Endothelial cell of umbilical vein (primary cell): ENCODE data around the gene ULK4. TPM values are rescaled to one million over a fixed set of nuclear protein-coding genes. Genes with fewer than 3 reads are reported as not detected.

Experiments
- BruUV-seq: library from RNA; stranded (reverse); fragments of 400-500 nt; replicated peaks from 2 replicates; lab custom pipeline; 2021; lab: Mats Ljungman, UMichigan
- CTCF ChIA-PET: fragments of 300-600, 350-600 bp; sonication (Branson Sonifier 250); formaldehyde crosslinking; loops from one replicate; lab custom pipeline; 2021; ENCODE audit warnings: antibody characterized with exemption, inconsistent platforms; lab: Charles Lee
- POLR2A ChIA-PET: fragments of 300-600, 350-600 bp; sonication (Branson Sonifier 250); formaldehyde crosslinking; loops from one replicate; lab custom pipeline; 2021; ENCODE audit warnings: antibody characterized with exemption, inconsistent platforms; lab: Charles Lee
- DNase-seq: peaks from one replicate; pipeline ENCODE4 v3.0.0-alpha.2; 2011; ENCODE audit warnings: low read depth, low spot score
- FAIRE-seq: peaks from 2 replicates; lab custom pipeline; 2011; peaks lifted over from hg19 to GRCh38; lab: Jason Lieb, UNC
- H2AFZ ChIP-seq: 2 replicates; pipeline ENCODE4 v1.6.0; 2012; ENCODE audit warnings: low read depth, low read length, control low read depth, inconsistent platforms
- H3K27ac ChIP-seq: 2 replicates; pipeline ENCODE4 v1.5.1; 2011; ENCODE audit warnings: low read depth, mild to moderate bottlenecking, control low read depth, low read length, moderate library complexity; ENCODE audit not compliant: insufficient read depth
- H3K27me3 ChIP-seq, 2 experiments: 2 replicates each; pipeline versions ENCODE4 v1.6.0 to v1.6.1; 2011; ENCODE audit warnings: low read length in 2 of 2, mixed read lengths in 1 of 2; ENCODE audit not compliant: control insufficient read depth in 2 of 2, insufficient read depth in 2 of 2
- H3K36me3 ChIP-seq, 2 experiments: 2 replicates in 1 of 2; 3 replicates in 1 of 2; pipeline ENCODE4 v1.5.1; 2011; ENCODE audit warnings: low read length in 2 of 2, mild to moderate bottlenecking in 1 of 2, moderate library complexity in 1 of 2; ENCODE audit not compliant: control insufficient read depth in 2 of 2, insufficient read depth in 2 of 2; ENCODE audit errors: extremely low read depth in 1 of 2
- H3K4me1 ChIP-seq: 3 replicates; pipeline ENCODE4 v1.5.1; 2011; ENCODE audit warnings: mild to moderate bottlenecking, low read length; ENCODE audit not compliant: control insufficient read depth, insufficient read depth; ENCODE audit errors: extremely low read depth
- H3K4me2 ChIP-seq: 2 replicates; pipeline ENCODE4 v1.6.1; 2011; ENCODE audit warnings: low read length, control low read depth, mixed read lengths; ENCODE audit not compliant: insufficient read depth
- H3K4me3 ChIP-seq, 3 experiments: fragments of 200-600 bp in 1 of 3; sonication (generic), shearing (Covaris generic) in 1 of 3; replicated peaks in 1 of 3; 2 replicates each; pipeline ENCODE4 v1.5.1; 2011 to 2016; ENCODE audit warnings: control low read depth in 3 of 3, low read length in 3 of 3, mild to moderate bottlenecking in 2 of 3, inconsistent platforms in 1 of 3, low read depth in 1 of 3, moderate library complexity in 1 of 3; ENCODE audit not compliant: insufficient read depth in 1 of 3
- H3K79me2 ChIP-seq: 2 replicates; pipeline ENCODE4 v1.6.0; 2012; ENCODE audit warnings: low read length, inconsistent platforms; ENCODE audit not compliant: control insufficient read depth, insufficient read depth
- H3K9ac ChIP-seq: replicated peaks from 2 replicates; pipeline ENCODE3; 2011; ENCODE audit warnings: low read length, control low read depth; ENCODE audit not compliant: insufficient read depth; ENCODE audit errors: extremely low read depth
- H3K9me1 ChIP-seq: replicated peaks from 3 replicates; pipeline ENCODE4 v1.6.0; 2011; ENCODE audit warnings: mild to moderate bottlenecking, low read length; ENCODE audit not compliant: control insufficient read depth, insufficient read depth; ENCODE audit errors: extremely low read depth
- H3K9me3 ChIP-seq: replicated peaks from 2 replicates; pipeline ENCODE4 v1.5.1; 2012; ENCODE audit warnings: low read length, inconsistent platforms; ENCODE audit not compliant: control insufficient read depth, insufficient read depth
- H4K20me1 ChIP-seq: replicated peaks from 2 replicates; pipeline ENCODE3; 2011; ENCODE audit warnings: mild to moderate bottlenecking, low read length; ENCODE audit not compliant: control insufficient read depth, insufficient read depth; ENCODE audit errors: extremely low read depth
- EZH2 ChIP-seq: IDR thresholded peaks from 2 replicates; pipeline ENCODE4 v1.6.1; 2012; ENCODE audit warnings: borderline replicate concordance, low read depth, mild to moderate bottlenecking, moderate library complexity, low read length, inconsistent platforms; ENCODE audit not compliant: severe bottlenecking
- FOS ChIP-seq: IDR thresholded peaks from 2 replicates; pipeline ENCODE4 v1.6.1; 2011; ENCODE audit warnings: mild to moderate bottlenecking, low read length, moderate library complexity, borderline replicate concordance; ENCODE audit not compliant: insufficient read depth
- GATA2 ChIP-seq: IDR thresholded peaks from 2 replicates; pipeline ENCODE4 v1.7.0; 2011; ENCODE audit warnings: low read depth, mild to moderate bottlenecking, moderate library complexity, mixed read lengths, low read length; ENCODE audit not compliant: insufficient read length, insufficient read depth
- JUN ChIP-seq: IDR thresholded peaks from 2 replicates; pipeline ENCODE4 v1.6.1; 2011; ENCODE audit warnings: borderline replicate concordance, low read depth; ENCODE audit not compliant: insufficient read length, insufficient read depth
- MYC ChIP-seq: IDR thresholded peaks from one replicate; pipeline ENCODE4 v1.6.1; 2011; ENCODE audit warnings: mild to moderate bottlenecking, low read depth, low read length
- POLR2A ChIP-seq: IDR thresholded peaks from 2 replicates; pipeline ENCODE4 v1.6.1; 2012; ENCODE audit warnings: low read depth, mild to moderate bottlenecking, control low read depth, low read length
- POLR2AphosphoS5 ChIP-seq: IDR thresholded peaks from 2 replicates; pipeline ENCODE4 v1.6.1; 2012; ENCODE audit warnings: low read depth, mild to moderate bottlenecking, control low read depth, low read length, moderate library complexity; ENCODE audit not compliant: insufficient read depth
- dilution Hi-C: fragments of 300-500 bp; cut with MboI; formaldehyde crosslinking; loops from one replicate; pipeline ENCODE4 v1.15.0; 2019; ENCODE audit warnings: low sequenced_read_pairs; ENCODE audit not compliant: extremely low pct_ligation_motif_present
- intact Hi-C: fragments of 100-400 bp; cut with micrococcal nuclease; formaldehyde crosslinking; loops from one replicate; pipeline ENCODE4 v1.10.0; 2022
- polyA plus RNA-seq, 4 experiments: library from polyadenylated mRNA; depleted of rRNA in 3 of 4; stranded (reverse) in 3 of 4; unstranded in 1 of 4; fragments of >200 nt; gene quantifications; 2 replicates each; pipeline versions ENCODE4 v1.2.1 to v1.2.3, GENCODE V29; 2011 to 2012; ENCODE audit warnings: missing spikeins in 1 of 4
- total RNA-seq: library from RNA; stranded (reverse); gene quantifications from 2 replicates; pipeline ENCODE4 v1.2.3, GENCODE V29; 2021
- TF ChIP-seq, protein P1 (sequence below), 2 donors: IDR thresholded peaks; 1 replicate in 1 of 2; 2 replicates in 1 of 2; pipeline ENCODE4 v1.5.1; 2011; ENCODE audit warnings: low read length in 2 of 2, mild to moderate bottlenecking in 2 of 2, moderate library complexity in 2 of 2, control low read depth in 1 of 2, inconsistent platforms in 1 of 2, low read depth in 1 of 2; ENCODE audit not compliant: insufficient read depth in 1 of 2; ENCODE audit errors: extremely low read depth in 1 of 2
- TF ChIP-seq, protein P2 (sequence below): IDR thresholded peaks from 2 replicates; pipeline ENCODE4 v1.6.1; 2011; ENCODE audit not compliant: insufficient read depth, insufficient read length

ULK4 gene
- total and polyA plus RNA-seq, 2 donors (not counting 3 experiments of a cell fraction or from before 2014, with no cell fraction given): 3.3 to 16.0 TPM

GRCh38 chr3:41936384-41936783 is 25.5 kb downstream of the ULK4 start:
- POLR2A ChIA-PET: no interaction called here
- CTCF ChIA-PET: no interaction called here

DNA sequence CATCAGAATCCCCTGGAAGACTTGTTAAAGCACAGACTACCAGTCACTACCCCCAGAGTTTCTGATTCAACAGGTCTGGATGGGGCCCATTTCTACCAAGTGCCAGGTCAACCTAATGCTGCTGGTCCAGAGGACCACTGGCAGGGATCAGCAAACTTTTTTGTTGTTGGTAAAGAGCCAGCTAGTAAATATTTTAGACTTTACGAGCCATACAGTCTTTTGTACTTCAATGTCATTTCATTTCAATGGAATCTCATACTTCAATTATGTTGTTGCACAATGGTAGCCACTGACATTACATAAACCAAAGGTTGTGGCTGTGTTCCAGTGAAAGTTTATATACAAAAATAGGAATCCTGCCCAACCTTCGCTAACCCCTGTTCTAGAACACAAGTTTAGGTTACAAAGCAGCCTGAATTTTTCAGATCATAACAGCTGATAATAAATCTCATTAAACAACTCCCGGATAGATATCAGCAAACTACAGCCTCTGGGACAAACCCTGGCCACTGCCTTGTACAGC is 28.7 kb downstream of the ULK4 start:
- no peaks in the 10 kb centered on the region for H3K79me2 ChIP-seq
- intact Hi-C loops (no loop called here), dilution Hi-C loops (no loop called here)
- ChIA-PET POLR2A (no interaction called here), CTCF (interaction anchor here (0.7 kb wide), 1 partner anchor 258 kb away, joined by 3 read pairs; no protein-coding TSS in a partner anchor)
- H3K9ac ChIP-seq: no peak overlapping the region
- BruUV-seq: no TSS peak
- no peak overlapping the region for H3K4me3 ChIP-seq
- no peaks in the 10 kb centered on the region for H3K9me1 ChIP-seq
- H3K36me3 ChIP-seq: no peaks in the 10 kb centered on the region
- H3K9me3 ChIP-seq: no peaks in the 10 kb centered on the region
- DNase-seq (peak; percentile 21), FAIRE-seq (no peak)
- TF ChIP-seq POLR2A (no peak), FOS (no peak), GATA2 (no peak), POLR2AphosphoS5 (no peak), JUN (no peak), MYC (no peak), EZH2 (no peak)
- TF ChIP-seq, protein P1, sequence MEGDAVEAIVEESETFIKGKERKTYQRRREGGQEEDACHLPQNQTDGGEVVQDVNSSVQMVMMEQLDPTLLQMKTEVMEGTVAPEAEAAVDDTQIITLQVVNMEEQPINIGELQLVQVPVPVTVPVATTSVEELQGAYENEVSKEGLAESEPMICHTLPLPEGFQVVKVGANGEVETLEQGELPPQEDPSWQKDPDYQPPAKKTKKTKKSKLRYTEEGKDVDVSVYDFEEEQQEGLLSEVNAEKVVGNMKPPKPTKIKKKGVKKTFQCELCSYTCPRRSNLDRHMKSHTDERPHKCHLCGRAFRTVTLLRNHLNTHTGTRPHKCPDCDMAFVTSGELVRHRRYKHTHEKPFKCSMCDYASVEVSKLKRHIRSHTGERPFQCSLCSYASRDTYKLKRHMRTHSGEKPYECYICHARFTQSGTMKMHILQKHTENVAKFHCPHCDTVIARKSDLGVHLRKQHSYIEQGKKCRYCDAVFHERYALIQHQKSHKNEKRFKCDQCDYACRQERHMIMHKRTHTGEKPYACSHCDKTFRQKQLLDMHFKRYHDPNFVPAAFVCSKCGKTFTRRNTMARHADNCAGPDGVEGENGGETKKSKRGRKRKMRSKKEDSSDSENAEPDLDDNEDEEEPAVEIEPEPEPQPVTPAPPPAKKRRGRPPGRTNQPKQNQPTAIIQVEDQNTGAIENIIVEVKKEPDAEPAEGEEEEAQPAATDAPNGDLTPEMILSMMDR (IDR thresholded peaks at IDR 0.05; ENCODE audit: extremely low read depth in 1 of 2, insufficient read depth in 1 of 2, low read depth in 1 of 2, low read length in 2 of 2): no peak
- TF ChIP-seq, protein P2, sequence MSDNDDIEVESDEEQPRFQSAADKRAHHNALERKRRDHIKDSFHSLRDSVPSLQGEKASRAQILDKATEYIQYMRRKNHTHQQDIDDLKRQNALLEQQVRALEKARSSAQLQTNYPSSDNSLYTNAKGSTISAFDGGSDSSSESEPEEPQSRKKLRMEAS: no peak
- no peak overlapping the region for H3K4me2 ChIP-seq
- no peaks in the 10 kb centered on the region for H3K27me3 ChIP-seq
- no peak overlapping the region for H2AFZ ChIP-seq
- no peaks in the 10 kb centered on the region for H3K4me1 ChIP-seq
- no peak overlapping the region for H3K27ac ChIP-seq
- H4K20me1 ChIP-seq: no peaks in the 10 kb centered on the region

More at GRCh38 chr3:41936384-41936783, 25.5 kb downstream of the ULK4 start:
- no peak for DNase-seq
- no peaks in the 10 kb centered on the region for H4K20me1 ChIP-seq
- no peaks in the 10 kb centered on the region for H3K4me1 ChIP-seq
- no peaks in the 10 kb centered on the region for H3K9me3 ChIP-seq
- no peak overlapping the region for H3K27ac ChIP-seq
- H3K4me2 ChIP-seq: no peak overlapping the region
- BruUV-seq: no TSS peak
- FAIRE-seq: no peak
- H3K4me3 ChIP-seq: no peak overlapping the region
- no peaks in the 10 kb centered on the region for H3K79me2 ChIP-seq
- no peak for TF ChIP-seq EZH2
- TF ChIP-seq, protein P2: no peak
- H3K9ac ChIP-seq: no peak overlapping the region
- H3K9me1 ChIP-seq: no peaks in the 10 kb centered on the region
- dilution Hi-C loops (no loop called here), intact Hi-C loops (no loop called here)
- no peaks in the 10 kb centered on the region for H3K36me3 ChIP-seq
- H3K27me3 ChIP-seq: no peaks in the 10 kb centered on the region
- no peak overlapping the region for H2AFZ ChIP-seq
